HFFc6 (cell line): ENCODE results near the gene KCNMB2. TPM values are rescaled to one million over a fixed set of nuclear protein-coding genes. Genes with fewer than 3 reads are reported as not detected.

Source experiments
- DNase-seq: peaks from one replicate; pipeline ENCODE4 v3.0.0-alpha.2; 2018
- H3K27ac Mint-ChIP-seq: 2 replicates; pipeline ENCODE4 v1.8.0; 2020; ENCODE audit warnings: mild to moderate bottlenecking, mixed read lengths
- H3K27me3 Mint-ChIP-seq: 2 replicates; pipeline ENCODE4 v1.8.0; 2021; ENCODE audit warnings: mild to moderate bottlenecking, moderate library complexity, mixed read lengths; ENCODE audit not compliant: insufficient read depth
- H3K36me3 Mint-ChIP-seq: 2 replicates; pipeline ENCODE4 v1.8.0; 2021; ENCODE audit warnings: low read depth, mixed read lengths
- H3K4me1 Mint-ChIP-seq: 2 replicates; pipeline ENCODE4 v1.8.0; 2020; ENCODE audit warnings: low read depth, mixed read lengths
- H3K4me3 Mint-ChIP-seq: 2 replicates; pipeline ENCODE4 v1.8.0; 2020; ENCODE audit warnings: mild to moderate bottlenecking, moderate library complexity, mixed read lengths
- H3K9me3 Mint-ChIP-seq: 2 replicates; pipeline ENCODE4 v1.8.0; 2020; ENCODE audit warnings: mild to moderate bottlenecking, mixed read lengths
- CTCF ChIP-seq: fragments of 200-600 bp; sonication (generic); IDR thresholded peaks from 2 replicates; pipeline ENCODE4 v1.5.0; 2021; ENCODE audit warnings: antibody characterized with exemption, mild to moderate bottlenecking
- total RNA-seq, 6 experiments: library from RNA; stranded (reverse); fragmentation: NEBNext Ultra II Directional; extraction: Animal tissue kit (Norgen Biotek cat#: 25700); gene quantifications; 2 replicates in 1 of 6; 3 replicates in 5 of 6; pipeline ENCODE4 v1.2.3, GENCODE V29; 2021

KCNMB2 gene
- total RNA-seq, 6 experiments from 2014 or later = not detected

GRCh38 chr3:178680037-178680436 lies 143.8 kb downstream of the KCNMB2 start:
- TF ChIP-seq CTCF = no peak
- DNase-seq = no peak
- no peak overlapping the region for H3K27ac Mint-ChIP-seq
- H3K4me1 Mint-ChIP-seq = no peaks in the 10 kb centered on the region
- peaks cover 2% of the 10 kb centered on the region; the same call in 1 of the 2 replicates for H3K27me3 Mint-ChIP-seq
- no peak overlapping the region for H3K4me3 Mint-ChIP-seq
- no peaks in the 10 kb centered on the region; the same call in 1 of the 2 replicates for H3K36me3 Mint-ChIP-seq
- H3K9me3 Mint-ChIP-seq = peaks cover 67% of the 10 kb centered on the region

- Mint-ChIP-seq H3K27me3 (peaks cover 2% of the 10 kb centered on the region; the same call in 1 of the 2 replicates), H3K36me3 (no peaks in the 10 kb centered on the region; the same call in 1 of the 2 replicates), H3K4me3 (no peak overlapping the region), H3K27ac (no peak overlapping the region), H3K9me3 (peaks cover 68% of the 10 kb centered on the region), H3K4me1 (no peaks in the 10 kb centered on the region)
- TF ChIP-seq CTCF = no peak
- no peak for DNase-seq
These were observed 144.3 kb downstream of the KCNMB2 start for GRCh38 chr3:178680489-178680888.

GRCh38 chr3:178684881-178685590 lies 148.8 kb downstream of the KCNMB2 start:
- Mint-ChIP-seq H3K27me3 (no peaks in the 10 kb centered on the region), H3K27ac (no peak overlapping the region), H3K4me1 (no peaks in the 10 kb centered on the region), H3K9me3 (peaks cover 33% of the 10 kb centered on the region), H3K36me3 (no peaks in the 10 kb centered on the region; the same call in 1 of the 2 replicates), H3K4me3 (no peak overlapping the region)
- no peak for DNase-seq
- no peak for TF ChIP-seq CTCF

- H3K4me1 Mint-ChIP-seq = no peaks in the 10 kb centered on the region
- H3K4me3 Mint-ChIP-seq = no peak overlapping the region
- no peaks in the 10 kb centered on the region; the same call in 1 of the 2 replicates for H3K36me3 Mint-ChIP-seq
- no peak for TF ChIP-seq CTCF
- no peaks in the 10 kb centered on the region for H3K27me3 Mint-ChIP-seq
- H3K27ac Mint-ChIP-seq = no peak overlapping the region
- no peak for DNase-seq
- peaks cover 28% of the 10 kb centered on the region for H3K9me3 Mint-ChIP-seq
These were observed 149.3 kb downstream of the KCNMB2 start for GRCh38 chr3:178685591-178685906.

GRCh38 chr3:178686826-178687225 lies 150.6 kb downstream of the KCNMB2 start:
- no peak for DNase-seq
- H3K4me3 Mint-ChIP-seq = no peak overlapping the region
- no peaks in the 10 kb centered on the region for H3K36me3 Mint-ChIP-seq
- H3K9me3 Mint-ChIP-seq = peaks cover 32% of the 10 kb centered on the region
- H3K4me1 Mint-ChIP-seq = no peaks in the 10 kb centered on the region
- H3K27ac Mint-ChIP-seq = no peak overlapping the region
- TF ChIP-seq CTCF = no peak
- H3K27me3 Mint-ChIP-seq = no peaks in the 10 kb centered on the region
